ENCODE results near the gene EDAR.

The EDAR gene

DNA sequence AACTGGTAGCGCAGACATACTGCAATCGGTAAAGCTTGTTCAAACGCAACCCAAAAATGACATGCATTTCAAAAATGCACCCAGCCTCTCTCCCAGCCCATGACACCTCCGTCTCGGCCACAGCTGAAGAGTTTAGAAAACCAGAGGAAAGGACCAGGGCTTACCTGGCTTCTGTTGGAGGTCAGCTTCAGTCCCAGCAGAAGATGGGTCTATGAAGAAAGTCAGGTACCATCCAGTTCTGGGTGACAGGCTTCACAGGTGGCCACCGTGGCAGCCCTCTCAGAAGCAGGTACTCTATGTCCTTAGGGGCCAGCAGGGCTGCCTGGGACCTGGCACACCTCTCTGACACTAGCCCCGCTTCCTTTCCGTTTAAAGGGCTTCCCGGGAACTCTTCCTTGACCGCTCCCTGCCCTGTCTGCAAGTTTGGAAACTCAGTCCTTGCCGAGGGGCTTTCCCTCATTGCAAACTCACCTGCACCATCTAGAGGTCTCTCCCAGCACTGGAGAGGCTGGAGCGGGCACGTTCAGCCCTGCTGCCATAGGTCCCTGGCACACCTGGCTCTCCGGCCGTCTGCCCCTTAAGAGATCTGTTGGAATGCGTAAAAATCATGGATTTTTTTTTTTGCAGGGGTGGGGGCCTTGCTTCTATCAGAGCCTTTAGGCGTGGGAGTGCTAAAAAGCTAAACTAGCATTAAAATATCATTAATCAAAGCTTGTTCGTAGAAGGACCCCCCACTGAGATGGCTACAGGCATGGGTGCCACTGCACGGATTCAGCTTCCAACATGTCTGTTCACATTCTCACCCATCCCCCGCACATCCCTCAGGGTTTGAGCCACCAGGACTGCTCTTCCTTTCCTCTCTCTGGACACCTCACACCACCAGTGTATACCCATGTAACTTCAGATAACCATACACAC lies at the start of gene EDAR:
Gene EDAR (minus strand): TSS at position 425 of the 918 bp plus-strand sequence. CDS start 58,206 bp downstream, outside the sequence.
- DNase-seq (ENCODE audit: low spot score) = no peak

DNA sequence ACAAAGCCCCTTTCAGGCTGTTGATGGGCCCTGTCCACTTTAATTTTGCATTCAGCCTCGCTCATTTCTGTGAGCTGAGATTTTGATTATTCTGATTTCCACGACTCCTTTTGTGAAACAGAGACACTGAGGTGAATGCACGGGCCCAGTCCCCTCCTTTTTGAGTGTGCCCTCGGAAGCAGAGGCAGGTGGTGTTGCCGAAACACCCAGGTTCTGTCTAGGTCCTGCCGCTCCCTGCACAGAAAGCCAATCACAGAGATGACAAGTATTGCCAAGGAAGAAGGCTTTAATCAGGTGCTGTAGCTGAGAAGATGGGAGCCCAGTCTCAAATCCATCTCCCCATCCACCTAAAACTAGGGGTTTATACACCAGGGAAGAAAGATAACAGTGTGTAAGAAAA lies 44.2 kb upstream of the EDAR start:
- DNase-seq (ENCODE audit: low spot score) = no peak

GRCh38 chr2:109032229-109032820 lies 43.3 kb upstream of the EDAR start:
- no peak for DNase-seq (ENCODE audit: low spot score)

DNA sequence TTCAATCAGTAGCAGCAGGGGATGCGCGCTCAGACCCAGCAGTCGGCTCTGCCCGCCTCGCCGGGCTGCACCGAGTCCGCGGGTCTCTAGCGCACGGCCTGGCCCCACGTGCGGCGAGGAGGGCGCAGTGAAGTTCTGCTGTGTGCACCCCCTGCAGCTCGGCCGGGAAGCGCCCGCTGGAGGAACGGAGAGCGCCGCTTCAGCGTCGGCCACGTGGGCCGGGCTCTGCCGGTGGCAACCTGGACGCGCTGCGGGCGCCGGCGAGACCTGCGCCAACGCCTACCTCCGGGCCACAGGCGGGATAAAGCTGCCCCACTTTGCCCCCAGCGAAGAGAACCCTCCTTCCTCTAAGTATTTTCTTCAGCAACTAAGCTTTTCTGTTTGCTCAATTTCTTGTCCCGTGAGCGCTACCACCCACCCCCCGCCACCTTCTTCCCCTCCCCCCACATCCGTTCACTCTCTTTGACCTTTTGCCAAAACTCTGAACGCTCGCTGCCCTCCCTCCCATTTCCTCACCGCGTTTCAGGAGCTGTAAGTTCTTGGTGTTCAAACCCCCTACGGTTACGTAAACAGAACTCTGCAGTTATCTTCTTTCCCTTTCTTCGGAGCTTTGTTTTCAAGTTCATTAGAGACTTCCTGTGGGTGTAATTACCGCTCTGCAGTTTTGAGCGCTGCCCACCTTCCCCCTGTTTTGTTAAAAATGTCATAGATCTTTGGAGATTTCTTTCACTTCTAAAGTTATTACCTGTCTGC lies 42.6 kb upstream of the EDAR start:
- no peak for DNase-seq (ENCODE audit: low spot score)

- no peak for DNase-seq (ENCODE audit: low spot score)
These were observed 42.0 kb upstream of the EDAR start for GRCh38 chr2:109030870-109031475.

DNA sequence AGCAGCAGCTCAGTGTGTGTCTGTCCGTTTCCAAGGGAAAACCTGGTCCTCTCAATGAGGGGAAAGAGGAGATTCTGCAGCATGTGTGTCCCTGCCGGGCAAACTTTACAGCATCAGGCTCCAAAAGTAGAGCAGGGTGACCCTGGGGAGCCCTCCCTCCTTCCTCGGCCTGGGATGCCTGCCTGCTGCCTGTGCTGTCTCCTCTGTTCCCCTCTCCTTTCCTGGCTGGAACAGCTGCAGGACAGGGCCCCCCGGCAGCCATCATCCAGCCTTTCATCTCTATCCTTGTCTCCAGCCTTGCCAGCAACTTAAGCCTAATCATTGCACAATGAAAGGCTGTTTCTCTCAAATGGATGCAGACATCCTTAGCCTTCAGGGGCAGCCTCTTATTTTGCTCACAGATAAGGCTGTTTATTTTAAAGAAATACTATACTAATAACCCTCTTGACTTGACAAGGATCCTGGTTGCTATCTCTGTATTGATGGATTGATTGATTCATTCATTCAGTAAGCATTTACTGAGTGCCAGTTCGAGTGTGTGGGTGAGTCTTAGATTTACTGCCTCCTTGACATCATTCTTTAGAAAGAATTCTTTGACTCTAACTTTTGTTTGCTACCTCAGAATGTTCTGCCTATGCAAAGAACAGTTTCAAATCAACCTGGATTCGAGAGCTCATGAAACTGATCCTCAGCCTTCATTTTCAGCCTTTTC lies 40.6 kb upstream of the EDAR start:
- DNase-seq (ENCODE audit: low spot score) = no peak

DNA sequence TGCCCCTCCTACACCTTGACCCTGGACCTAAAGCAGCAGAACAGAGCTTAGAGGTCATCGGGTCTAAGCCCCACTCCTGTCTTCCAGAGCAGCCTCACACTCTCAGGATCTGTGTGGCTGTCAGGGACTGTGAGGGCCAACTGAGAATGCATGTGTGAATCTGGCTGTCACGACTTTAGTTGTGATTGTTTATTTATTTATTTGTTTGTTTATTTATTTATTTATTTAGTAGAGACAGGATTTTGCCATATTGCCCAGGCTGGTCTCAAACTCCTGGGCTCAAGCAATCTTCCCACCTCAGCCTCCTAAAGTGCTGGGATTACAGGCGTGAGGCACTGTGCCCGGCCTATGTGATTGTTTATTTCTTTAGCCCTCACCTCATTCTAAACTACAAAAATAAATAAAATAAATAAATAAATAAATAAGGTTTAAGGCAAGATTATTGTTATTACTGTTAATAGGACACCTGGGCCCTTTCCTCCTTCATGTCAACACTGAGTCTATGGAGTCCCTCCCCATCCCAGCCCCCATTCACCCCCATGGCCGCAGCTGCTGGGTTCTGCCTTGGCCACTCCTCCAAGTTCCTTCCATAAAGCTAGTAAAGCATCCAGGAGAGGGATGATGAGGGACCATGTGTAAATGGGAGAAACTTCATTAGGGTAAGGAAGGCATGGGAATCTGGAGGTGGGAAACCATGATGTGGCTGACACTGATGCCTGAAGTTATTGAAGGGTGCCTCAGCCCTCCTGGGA lies 39.9 kb upstream of the EDAR start:
- no peak for DNase-seq (ENCODE audit: low spot score)

GRCh38 chr2:109028277-109028676 lies 39.3 kb upstream of the EDAR start:
- DNase-seq (ENCODE audit: low spot score) = no peak

DNA sequence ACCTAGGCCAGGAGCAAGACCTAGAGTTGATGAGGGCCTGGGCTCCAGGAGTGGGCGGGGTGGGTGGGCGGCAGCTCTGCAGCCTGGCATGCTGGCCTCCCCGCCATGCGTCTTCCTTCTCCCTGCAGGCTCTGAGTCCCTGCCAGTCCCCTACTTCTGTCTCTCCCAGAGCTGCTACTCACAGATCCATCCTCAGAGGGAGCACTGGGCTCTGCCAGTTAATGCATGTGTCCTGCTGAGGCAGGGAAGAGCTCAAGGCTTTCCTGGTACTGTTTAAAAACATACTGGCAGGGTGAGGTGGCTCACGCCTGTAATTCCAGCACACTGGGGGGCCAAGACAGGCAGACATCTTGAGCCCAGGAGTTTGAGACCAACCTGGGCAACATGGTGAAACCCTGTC lies 38.7 kb upstream of the EDAR start:
- no peak for DNase-seq (ENCODE audit: low spot score)

GRCh38 chr2:109024477-109024876 lies 35.5 kb upstream of the EDAR start:
- DNase-seq (ENCODE audit: low spot score) = no peak

DNA sequence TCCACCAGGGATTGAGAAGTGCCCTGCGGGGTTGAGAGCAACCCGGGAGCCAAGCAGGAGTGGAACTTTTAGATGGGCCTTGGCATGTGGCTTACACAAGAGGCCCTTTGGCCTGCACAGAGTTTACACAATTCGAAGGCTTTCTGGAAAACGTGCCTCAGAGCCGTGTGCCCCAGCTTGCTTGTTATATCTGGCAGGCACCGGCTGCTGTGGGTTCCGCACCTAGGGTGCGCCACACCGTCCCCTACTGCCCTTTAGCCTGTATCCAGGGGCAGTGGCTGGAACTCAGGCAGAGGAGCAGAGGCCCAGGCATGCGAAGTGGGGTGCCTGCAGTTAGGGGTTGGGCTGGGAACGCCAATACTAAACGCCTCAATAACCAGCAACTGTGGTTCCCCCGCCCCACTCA lies 32.9 kb upstream of the EDAR start:
- DNase-seq (ENCODE audit: low spot score) = no peak

GRCh38 chr2:109020217-109020637 lies 31.2 kb upstream of the EDAR start:
- no peak for DNase-seq (ENCODE audit: low spot score)

- DNase-seq (ENCODE audit: low spot score) = no peak
These were observed 29.4 kb upstream of the EDAR start for GRCh38 chr2:109018452-109018851.

DNA sequence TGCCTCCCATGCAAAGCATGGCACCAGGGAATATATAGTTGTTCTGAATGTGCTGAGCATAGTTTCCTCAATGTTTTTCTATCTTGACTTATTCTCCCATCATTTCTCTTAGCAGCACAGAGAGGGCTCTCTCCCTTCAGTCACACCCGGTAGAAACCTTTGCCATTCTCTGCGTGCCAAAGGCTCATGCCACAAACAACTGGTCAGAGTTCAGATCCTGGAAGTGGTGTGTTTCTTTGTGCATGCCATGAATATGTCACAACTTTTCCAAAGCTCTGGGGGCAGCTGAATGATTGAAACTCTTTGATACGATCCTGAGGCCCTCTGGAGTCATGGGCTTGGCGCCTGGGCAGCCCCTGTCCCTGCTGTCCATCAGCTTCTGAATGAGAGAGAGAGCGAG lies 28.0 kb upstream of the EDAR start:
- no peak for DNase-seq (ENCODE audit: low spot score)

DNA sequence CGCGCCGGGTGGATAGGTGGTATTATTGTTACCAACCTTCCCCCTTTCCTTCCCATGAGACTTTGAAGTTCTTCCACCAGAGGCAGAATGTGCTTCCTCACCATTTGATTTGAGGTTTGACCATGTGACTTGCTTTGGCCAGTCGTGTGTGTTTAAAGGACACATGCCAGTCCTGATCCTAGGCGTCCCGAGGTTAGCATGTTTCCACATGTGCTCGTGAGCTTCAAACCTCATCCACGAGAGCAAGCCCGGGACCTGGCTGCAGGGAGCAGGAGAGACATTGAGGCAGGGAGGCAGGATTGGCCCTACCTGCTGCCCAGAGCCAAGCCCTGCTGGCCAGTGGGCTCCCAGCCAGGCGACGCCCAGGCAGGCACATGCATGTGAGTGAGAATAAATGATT lies 27.4 kb upstream of the EDAR start:
- no peak for DNase-seq (ENCODE audit: low spot score)

- no peak for DNase-seq (ENCODE audit: low spot score)
These were observed 25.5 kb upstream of the EDAR start for GRCh38 chr2:109014476-109014875.

GRCh38 chr2:109013051-109013450 lies 24.0 kb upstream of the EDAR start:
- DNase-seq (ENCODE audit: low spot score) = no peak

DNA sequence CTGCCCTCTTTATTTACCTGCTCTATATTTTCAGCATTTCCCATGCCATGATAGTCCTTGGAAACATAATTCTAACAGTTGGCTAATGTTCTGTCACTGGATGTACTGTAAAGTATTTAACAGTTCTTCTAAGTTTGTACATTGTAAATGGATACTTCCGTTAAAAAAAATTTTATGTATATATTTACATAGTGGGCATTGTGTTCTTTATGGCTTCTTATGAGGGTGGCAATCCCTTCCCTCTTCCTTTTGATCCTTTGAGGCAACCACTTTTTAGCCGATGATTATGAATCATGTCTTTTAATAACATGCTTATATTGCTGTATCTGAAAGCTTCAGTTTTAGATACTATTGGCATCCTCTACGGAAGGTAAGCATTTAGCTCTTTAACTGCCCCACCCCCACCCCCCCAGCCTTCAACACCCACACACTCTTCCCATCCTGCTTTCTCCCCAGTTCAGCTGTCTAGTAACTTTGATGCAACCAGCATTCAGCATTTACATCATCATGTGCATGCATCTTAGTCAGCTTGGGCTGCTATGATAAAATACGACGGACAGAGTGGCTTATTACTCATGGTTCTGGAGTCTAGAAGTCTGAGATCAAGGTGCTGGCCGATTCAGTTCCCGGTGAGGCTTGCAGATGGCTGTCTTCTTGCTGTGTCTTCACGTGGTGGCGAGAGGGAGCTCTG lies 21.0 kb upstream of the EDAR start:
- no peak for DNase-seq (ENCODE audit: low spot score)

- DNase-seq (ENCODE audit: low spot score) = no peak
These were observed 18.0 kb upstream of the EDAR start for GRCh38 chr2:109006971-109007370.

GRCh38 chr2:109005686-109006204 lies 16.7 kb upstream of the EDAR start:
- DNase-seq (ENCODE audit: low spot score) = no peak

Measured in COLO829 (cell line).